ENCODE results near the gene VSIG4.

Gene VSIG4

DNA sequence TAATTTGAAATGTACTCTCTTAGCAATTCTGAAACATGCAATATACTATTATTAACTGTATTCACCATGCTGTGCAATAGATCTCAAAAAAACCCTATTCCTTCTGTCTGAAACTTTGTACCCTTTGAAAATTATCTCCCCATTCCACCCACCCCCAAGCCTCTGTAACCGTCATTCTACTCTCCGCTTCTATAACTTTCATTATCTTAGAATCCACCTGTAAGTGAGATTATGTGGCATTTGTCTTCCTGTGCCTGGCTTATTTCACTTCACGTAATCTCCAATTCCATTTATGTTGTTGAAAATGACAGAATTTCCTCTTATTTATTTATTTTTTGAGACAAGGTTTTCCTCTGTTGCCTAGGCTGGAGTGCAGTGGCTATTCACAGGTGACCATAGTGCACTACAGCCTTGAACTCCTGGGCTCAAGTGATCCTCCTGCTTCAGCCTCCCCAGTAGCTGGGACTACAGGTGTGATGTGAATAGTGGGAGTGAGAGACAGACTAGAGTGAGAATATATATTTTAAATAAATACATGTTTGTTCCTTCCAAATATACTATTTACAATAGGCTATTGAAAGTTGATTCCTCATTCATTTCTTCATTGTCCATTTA lies 30.5 kb downstream of the VSIG4 start:
- no peak overlapping the region for H3K4me3 ChIP-seq (ENCODE audit: low read depth, low read length)
- DNase-seq (ENCODE audit: low read depth) = no peak
- no peak for TF ChIP-seq CTCF (IDR thresholded peaks at IDR 0.05; ENCODE audit: control insufficient read depth, extremely low read depth, insufficient read depth)

GRCh38 chrX:66008328-66008970 lies 31.4 kb downstream of the VSIG4 start:
- DNase-seq (ENCODE audit: low read depth) = no peak
- TF ChIP-seq CTCF (IDR thresholded peaks at IDR 0.05; ENCODE audit: control insufficient read depth, extremely low read depth, insufficient read depth) = no peak
- no peak overlapping the region for H3K4me3 ChIP-seq (ENCODE audit: low read depth, low read length)

DNA sequence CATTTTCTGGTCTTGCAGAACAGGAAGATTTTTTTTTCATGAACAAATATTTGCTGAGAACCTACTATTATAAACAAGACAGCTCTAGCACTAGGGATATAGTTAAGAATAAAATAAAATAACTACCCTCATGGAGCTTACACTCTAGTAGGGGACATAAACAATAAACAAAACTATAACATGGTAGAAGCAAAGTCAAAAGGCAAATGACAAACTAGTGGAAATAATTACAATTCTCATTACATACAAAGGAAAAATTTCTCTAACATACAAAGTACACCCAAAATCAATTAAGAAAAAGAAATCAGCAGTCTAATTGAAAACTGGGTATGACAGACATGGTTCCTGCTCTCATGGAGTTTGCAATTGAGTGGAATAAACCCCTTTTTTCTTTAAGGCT lies 32.0 kb downstream of the VSIG4 start:
- H3K4me3 ChIP-seq (ENCODE audit: low read depth, low read length) = no peak overlapping the region
- no peak for DNase-seq (ENCODE audit: low read depth)
- TF ChIP-seq CTCF (IDR thresholded peaks at IDR 0.05; ENCODE audit: control insufficient read depth, extremely low read depth, insufficient read depth) = no peak

- no peak for TF ChIP-seq CTCF (IDR thresholded peaks at IDR 0.05; ENCODE audit: control insufficient read depth, extremely low read depth, insufficient read depth)
- H3K4me3 ChIP-seq (ENCODE audit: low read depth, low read length) = no peak overlapping the region
- DNase-seq (ENCODE audit: low read depth) = no peak
These were observed 33.9 kb downstream of the VSIG4 start for GRCh38 chrX:66005830-66006449.

GRCh38 chrX:66004928-66005829 lies 34.7 kb downstream of the VSIG4 start:
- no peak overlapping the region for H3K4me3 ChIP-seq (ENCODE audit: low read depth, low read length)
- no peak for TF ChIP-seq CTCF (IDR thresholded peaks at IDR 0.05; ENCODE audit: control insufficient read depth, extremely low read depth, insufficient read depth)
- no peak for DNase-seq (ENCODE audit: low read depth)

- no peak for TF ChIP-seq CTCF (IDR thresholded peaks at IDR 0.05; ENCODE audit: control insufficient read depth, extremely low read depth, insufficient read depth)
- DNase-seq (ENCODE audit: low read depth) = no peak
- no peak overlapping the region for H3K4me3 ChIP-seq (ENCODE audit: low read depth, low read length)
These were observed 36.8 kb downstream of the VSIG4 start for GRCh38 chrX:66002824-66003680.
